Prostate gland (tissue), 2 donors: ENCODE data around the gene RMDN2.

Experiments used
- POLR2A ChIP-seq: fragments of 450-650 bp; IDR thresholded peaks from one replicate; pipeline ENCODE4 v1.6.1; 2016; ENCODE audit warnings: antibody characterized with exemption, mild to moderate bottlenecking
- POLR2AphosphoS5 ChIP-seq: sonication (generic); formaldehyde crosslinking; IDR thresholded peaks from one replicate; pipeline ENCODE4 v1.6.1; 2017; ENCODE audit warnings: antibody characterized with exemption
- TF ChIP-seq, protein P1 (sequence below), 4 experiments: fragments of 200-600 bp in 2 of 4; fragments of 450-650 bp in 2 of 4; sonication (generic) in 2 of 4; IDR thresholded peaks; 1 replicate in 3 of 4; 2 replicates in 1 of 4; pipeline ENCODE4 v1.5.1; 2016 to 2019; ENCODE audit warnings: antibody characterized with exemption in 4 of 4, mild to moderate bottlenecking in 2 of 4, moderate library complexity in 2 of 4

DNA sequence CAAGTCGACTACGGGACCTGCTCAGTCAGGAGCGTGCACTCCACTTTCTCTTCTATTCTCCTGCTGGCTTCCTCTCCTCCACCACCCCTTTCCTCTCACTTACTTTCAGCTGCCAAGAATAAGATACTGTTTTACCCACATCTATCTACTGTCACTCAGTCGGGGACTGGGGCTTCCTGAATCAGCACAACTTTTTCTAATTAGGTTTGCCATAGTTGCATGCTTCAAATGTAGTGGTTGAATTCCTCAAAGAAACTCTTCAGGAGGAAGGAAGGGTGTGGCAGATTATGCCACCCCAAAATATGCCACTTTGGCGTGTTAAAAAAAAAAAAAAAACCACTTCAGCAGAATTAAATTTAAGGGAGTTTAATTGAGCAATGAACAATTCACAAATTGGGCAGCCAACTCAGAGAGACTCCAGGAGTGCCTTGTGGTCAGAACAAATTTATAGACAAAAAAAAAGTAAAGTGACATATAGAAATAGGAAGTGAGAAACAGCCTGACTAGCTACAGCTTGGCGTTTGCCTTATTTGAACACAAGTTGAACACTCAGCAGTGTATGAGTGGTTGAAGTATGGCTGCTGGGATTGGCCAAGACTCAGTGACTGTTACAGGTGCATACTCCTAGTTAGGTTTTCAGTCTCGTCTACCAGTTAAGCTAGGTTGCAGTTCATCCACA is 32.5 kb upstream of the RMDN2 start:
- TF ChIP-seq, protein P1, sequence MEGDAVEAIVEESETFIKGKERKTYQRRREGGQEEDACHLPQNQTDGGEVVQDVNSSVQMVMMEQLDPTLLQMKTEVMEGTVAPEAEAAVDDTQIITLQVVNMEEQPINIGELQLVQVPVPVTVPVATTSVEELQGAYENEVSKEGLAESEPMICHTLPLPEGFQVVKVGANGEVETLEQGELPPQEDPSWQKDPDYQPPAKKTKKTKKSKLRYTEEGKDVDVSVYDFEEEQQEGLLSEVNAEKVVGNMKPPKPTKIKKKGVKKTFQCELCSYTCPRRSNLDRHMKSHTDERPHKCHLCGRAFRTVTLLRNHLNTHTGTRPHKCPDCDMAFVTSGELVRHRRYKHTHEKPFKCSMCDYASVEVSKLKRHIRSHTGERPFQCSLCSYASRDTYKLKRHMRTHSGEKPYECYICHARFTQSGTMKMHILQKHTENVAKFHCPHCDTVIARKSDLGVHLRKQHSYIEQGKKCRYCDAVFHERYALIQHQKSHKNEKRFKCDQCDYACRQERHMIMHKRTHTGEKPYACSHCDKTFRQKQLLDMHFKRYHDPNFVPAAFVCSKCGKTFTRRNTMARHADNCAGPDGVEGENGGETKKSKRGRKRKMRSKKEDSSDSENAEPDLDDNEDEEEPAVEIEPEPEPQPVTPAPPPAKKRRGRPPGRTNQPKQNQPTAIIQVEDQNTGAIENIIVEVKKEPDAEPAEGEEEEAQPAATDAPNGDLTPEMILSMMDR (IDR thresholded peaks at IDR 0.05): no peak
- TF ChIP-seq POLR2A: no peak
- TF ChIP-seq POLR2AphosphoS5: no peak
